Tibial artery (tissue), 4 donors: ENCODE data around the gene SYMPK.
A peak's percentile ranks its signal among the peaks of the same experiment; 100 is the strongest.

ENCODE experiments used
- DNase-seq, 2 donors: peaks; one replicate each; pipeline ENCODE4 v3.0.0-alpha.2; 2019
- H3K27ac ChIP-seq, 2 donors: fragments of 200-600 bp; sonication (generic) in 1 of 2; 1 replicate in 1 of 2; 2 replicates in 1 of 2; pipeline ENCODE4 v1.5.1; 2018 to 2019; ENCODE audit warnings: mild to moderate bottlenecking in 1 of 2
- H3K27me3 ChIP-seq, 2 donors: fragments of 200-600 bp; sonication (generic) in 1 of 2; one replicate each; pipeline versions ENCODE4 v1.5.1 to v1.6.0; 2016 to 2019
- H3K36me3 ChIP-seq, 3 donors: fragments of 200-600 bp; sonication (generic) in 2 of 3; one replicate each; pipeline ENCODE4 v1.5.1; 2016 to 2019; ENCODE audit warnings: mild to moderate bottlenecking in 2 of 3
- H3K4me1 ChIP-seq, 4 donors: fragments of 200-600 bp; sonication (generic) in 2 of 4; 1 replicate in 3 of 4; 2 replicates in 1 of 4; pipeline ENCODE4 v1.5.1; 2016 to 2019
- H3K4me3 ChIP-seq, 2 donors: fragments of 200-600 bp; sonication (generic) in 1 of 2; 1 replicate in 1 of 2; 2 replicates in 1 of 2; pipeline ENCODE4 v1.5.1; 2018 to 2019; ENCODE audit warnings: mild to moderate bottlenecking in 2 of 2
- H3K9me3 ChIP-seq, 3 donors: fragments of 200-600 bp; sonication (generic) in 1 of 3; one replicate each; pipeline ENCODE4 v1.5.1; 2016 to 2019
- intact Hi-C: fragments of 100-400 bp; cut with DNase I; formaldehyde crosslinking; loops from one replicate; pipeline ENCODE4 v1.15.0; 2023; ENCODE audit warnings: low total_unique reads
- TF ChIP-seq, protein P1 (sequence below), 2 experiments: fragments of 200-600 bp in 1 of 2; fragments of 450-650 bp in 1 of 2; IDR thresholded peaks; one replicate each; pipeline ENCODE4 v1.5.1; 2017 to 2019; ENCODE audit warnings: antibody characterized with exemption in 2 of 2, mild to moderate bottlenecking in 1 of 2, moderate library complexity in 1 of 2

SYMPK gene

DNA sequence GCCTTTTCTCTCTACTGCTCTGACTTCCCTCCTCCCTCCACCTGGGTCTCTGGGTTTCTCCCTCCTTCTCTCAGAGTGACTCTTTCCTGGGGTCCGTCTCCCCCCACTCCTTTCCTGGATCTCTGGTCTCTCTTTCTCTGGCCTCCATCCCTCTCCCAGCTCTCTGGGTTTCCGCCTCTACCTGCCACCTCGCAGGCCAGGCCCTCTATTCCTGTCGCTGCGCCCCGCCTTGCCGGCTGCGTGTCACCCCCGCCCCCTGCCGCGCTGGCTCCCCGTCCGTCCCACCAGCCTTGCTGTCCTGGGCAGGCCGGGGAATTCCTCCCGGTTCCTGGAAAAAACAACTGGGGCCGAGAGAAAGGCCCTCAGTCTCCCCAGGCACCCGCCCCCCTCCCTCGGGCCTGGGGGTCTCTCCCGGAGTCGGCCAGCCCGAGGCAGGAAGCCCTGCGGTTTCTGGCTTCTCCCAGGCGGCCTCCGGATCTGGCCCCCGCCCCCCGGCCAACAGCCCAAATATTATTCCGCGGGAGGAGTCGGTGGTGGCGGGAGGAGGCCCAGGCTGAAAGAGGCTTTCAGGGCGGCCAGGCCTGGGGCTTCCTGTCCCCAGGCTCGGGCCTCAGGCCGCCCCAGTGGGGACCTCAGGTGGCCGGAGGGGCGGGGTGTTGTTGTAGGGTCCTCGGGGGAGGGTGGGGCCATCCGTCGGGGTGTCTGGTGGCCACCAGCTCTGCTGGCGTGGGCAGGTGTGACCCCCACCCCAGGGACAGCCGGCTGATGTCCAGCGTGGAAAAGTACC is 13.7 kb upstream of the SYMPK start:
- TF ChIP-seq, protein P1, sequence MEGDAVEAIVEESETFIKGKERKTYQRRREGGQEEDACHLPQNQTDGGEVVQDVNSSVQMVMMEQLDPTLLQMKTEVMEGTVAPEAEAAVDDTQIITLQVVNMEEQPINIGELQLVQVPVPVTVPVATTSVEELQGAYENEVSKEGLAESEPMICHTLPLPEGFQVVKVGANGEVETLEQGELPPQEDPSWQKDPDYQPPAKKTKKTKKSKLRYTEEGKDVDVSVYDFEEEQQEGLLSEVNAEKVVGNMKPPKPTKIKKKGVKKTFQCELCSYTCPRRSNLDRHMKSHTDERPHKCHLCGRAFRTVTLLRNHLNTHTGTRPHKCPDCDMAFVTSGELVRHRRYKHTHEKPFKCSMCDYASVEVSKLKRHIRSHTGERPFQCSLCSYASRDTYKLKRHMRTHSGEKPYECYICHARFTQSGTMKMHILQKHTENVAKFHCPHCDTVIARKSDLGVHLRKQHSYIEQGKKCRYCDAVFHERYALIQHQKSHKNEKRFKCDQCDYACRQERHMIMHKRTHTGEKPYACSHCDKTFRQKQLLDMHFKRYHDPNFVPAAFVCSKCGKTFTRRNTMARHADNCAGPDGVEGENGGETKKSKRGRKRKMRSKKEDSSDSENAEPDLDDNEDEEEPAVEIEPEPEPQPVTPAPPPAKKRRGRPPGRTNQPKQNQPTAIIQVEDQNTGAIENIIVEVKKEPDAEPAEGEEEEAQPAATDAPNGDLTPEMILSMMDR (IDR thresholded peaks at IDR 0.05): no peak
- Histone ChIP-seq H3K36me3 (no peaks in the 10 kb centered on the region), H3K9me3 (no peaks in the 10 kb centered on the region), H3K4me1 (peaks cover 0 to 23% (median 9%) of the 10 kb centered on the region in 4 donors), H3K27me3 (no peaks in the 10 kb centered on the region), H3K27ac (peak overlapping the region; percentile 41 to 58), H3K4me3 (peak overlapping the region; percentile 10 to 47)
- intact Hi-C loops: no loop called here
- DNase-seq: peak in 1 of 2 donors; percentile 25

DNA sequence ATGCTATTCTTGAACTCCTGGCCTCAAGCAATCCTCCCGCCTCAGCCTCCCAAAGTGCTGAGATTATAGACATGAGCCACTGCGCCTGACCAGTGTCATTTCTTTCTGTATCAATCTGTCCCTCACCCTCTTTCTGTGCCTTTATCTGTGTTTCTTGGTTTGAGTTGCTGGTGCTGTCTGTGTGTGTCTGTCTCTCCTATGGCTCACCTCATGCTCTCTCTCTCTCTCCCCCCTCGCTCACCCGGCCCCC is 13.1 kb upstream of the SYMPK start:
- Histone ChIP-seq H3K4me1 (peaks cover 0 to 23% (median 9%) of the 10 kb centered on the region in 4 donors), H3K27ac (peak overlapping the region in 1 of 2 donors; percentile 58), H3K9me3 (no peaks in the 10 kb centered on the region), H3K36me3 (no peaks in the 10 kb centered on the region), H3K4me3 (no peak overlapping the region), H3K27me3 (no peaks in the 10 kb centered on the region)
- no peak for DNase-seq
- intact Hi-C loops: no loop called here
- TF ChIP-seq, protein P1 (IDR thresholded peaks at IDR 0.05): no peak

DNA sequence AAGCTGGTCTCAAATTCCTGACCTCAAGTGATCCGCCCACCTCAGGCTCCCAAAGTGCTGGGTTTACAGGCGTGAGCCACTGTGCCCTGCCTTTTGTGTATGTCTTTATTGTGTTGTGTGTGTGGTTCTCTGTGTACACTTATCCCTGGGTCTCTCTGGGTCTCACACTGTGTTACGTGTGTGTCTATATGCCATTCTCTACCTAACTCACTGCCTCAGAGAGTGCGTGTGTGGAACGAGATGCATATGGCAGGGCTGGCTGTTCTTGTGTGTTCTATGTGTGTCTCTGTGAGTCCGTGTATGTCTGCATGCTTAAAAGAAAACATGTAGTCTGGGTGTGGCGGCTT is 11.6 kb upstream of the SYMPK start:
- Histone ChIP-seq H3K4me1 (peaks cover 0 to 23% (median 9%) of the 10 kb centered on the region in 4 donors), H3K36me3 (no peaks in the 10 kb centered on the region), H3K9me3 (no peaks in the 10 kb centered on the region), H3K27ac (no peak overlapping the region), H3K4me3 (no peak overlapping the region), H3K27me3 (no peaks in the 10 kb centered on the region)
- TF ChIP-seq, protein P1 (IDR thresholded peaks at IDR 0.05): no peak
- no peak for DNase-seq
- intact Hi-C loops: no loop called here

DNA sequence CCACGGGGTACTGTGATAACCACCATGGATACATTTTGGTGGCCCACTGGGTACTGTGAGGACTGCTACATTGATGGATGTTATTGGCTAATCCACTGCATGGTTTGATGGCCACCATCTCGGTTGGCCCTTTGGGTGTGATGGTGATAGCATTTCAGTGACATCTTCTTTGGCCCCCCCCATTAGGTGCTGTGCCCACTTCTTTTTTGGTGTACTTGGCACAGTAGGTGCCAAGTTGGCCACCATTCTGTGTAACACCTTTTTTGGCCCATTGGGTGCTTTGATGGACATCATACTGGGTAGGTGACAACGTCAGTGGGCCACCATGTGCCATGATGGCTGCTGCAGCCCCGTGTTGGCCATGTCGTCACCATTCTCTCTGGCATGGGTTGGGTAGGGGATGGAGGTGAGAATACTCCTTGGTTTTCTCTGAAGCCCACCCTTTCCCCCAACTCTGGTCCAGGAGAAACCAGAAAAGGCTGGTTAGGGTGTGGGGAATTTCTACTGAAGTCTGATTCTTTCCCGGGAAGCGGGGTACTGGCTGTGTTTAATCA is 10.3 kb upstream of the SYMPK start:
- no peaks in the 10 kb centered on the region for H3K27me3 ChIP-seq
- intact Hi-C loops: no loop called here
- H3K27ac ChIP-seq: no peak overlapping the region
- DNase-seq: no peak
- H3K4me3 ChIP-seq: no peak overlapping the region
- peaks cover 0 to 18% (median 9%) of the 10 kb centered on the region in 4 donors for H3K4me1 ChIP-seq
- no peaks in the 10 kb centered on the region for H3K36me3 ChIP-seq
- TF ChIP-seq, protein P1 (IDR thresholded peaks at IDR 0.05): no peak
- no peaks in the 10 kb centered on the region for H3K9me3 ChIP-seq

DNA sequence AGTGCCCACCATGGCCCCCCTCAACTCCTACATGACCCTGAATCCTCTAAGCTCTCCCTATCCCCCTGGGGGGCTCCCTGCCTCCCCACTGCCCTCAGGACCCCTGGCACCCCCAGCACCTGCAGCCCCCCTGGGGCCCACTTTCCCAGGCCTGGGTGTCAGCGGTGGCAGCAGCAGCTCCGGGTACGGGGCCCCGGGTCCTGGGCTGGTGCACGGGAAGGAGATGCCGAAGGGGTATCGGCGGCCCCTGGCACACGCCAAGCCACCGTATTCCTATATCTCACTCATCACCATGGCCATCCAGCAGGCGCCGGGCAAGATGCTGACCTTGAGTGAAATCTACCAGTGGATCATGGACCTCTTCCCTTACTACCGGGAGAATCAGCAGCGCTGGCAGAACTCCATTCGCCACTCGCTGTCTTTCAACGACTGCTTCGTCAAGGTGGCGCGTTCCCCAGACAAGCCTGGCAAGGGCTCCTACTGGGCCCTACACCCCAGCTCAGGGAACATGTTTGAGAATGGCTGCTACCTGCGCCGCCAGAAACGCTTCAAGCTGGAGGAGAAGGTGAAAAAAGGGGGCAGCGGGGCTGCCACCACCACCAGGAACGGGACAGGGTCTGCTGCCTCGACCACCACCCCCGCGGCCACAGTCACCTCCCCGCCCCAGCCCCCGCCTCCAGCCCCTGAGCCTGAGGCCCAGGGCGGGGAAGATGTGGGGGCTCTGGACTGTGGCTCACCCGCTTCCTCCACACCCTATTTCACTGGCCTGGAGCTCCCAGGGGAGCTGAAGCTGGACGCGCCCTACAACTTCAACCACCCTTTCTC is 9.4 kb upstream of the SYMPK start:
- Histone ChIP-seq H3K27ac (no peak overlapping the region), H3K9me3 (no peaks in the 10 kb centered on the region), H3K36me3 (no peaks in the 10 kb centered on the region), H3K4me3 (no peak overlapping the region), H3K4me1 (peaks cover 0 to 10% (median 9%) of the 10 kb centered on the region in 4 donors), H3K27me3 (no peaks in the 10 kb centered on the region)
- DNase-seq: no peak
- intact Hi-C loops: no loop called here
- TF ChIP-seq, protein P1 (IDR thresholded peaks at IDR 0.05): no peak
